Liver (tissue), 3 donors: Measurements from ENCODE around the gene FSIP1.

Source experiments
- GABPA ChIP-seq, 2 donors: IDR thresholded peaks in 1 of 2; conservative IDR thresholded peaks in 1 of 2; 2 replicates each; pipeline ENCODE4 v1.6.1; 2016; ENCODE audit warnings: antibody characterized with exemption in 2 of 2, mild to moderate bottlenecking in 1 of 2, moderate library complexity in 1 of 2
- HNF4A ChIP-seq, 2 donors: conservative IDR thresholded peaks; 2 replicates each; pipeline ENCODE4 v1.6.1; 2016; ENCODE audit warnings: antibody characterized with exemption in 2 of 2, mild to moderate bottlenecking in 2 of 2
- JUND ChIP-seq, 2 donors: IDR thresholded peaks; 2 replicates each; pipeline ENCODE4 v1.6.1; 2016; ENCODE audit warnings: antibody characterized with exemption in 2 of 2
- RAD21 ChIP-seq, 2 donors: IDR thresholded peaks; 2 replicates each; pipeline ENCODE4 v1.6.1; 2016; ENCODE audit warnings: antibody characterized with exemption in 2 of 2, mild to moderate bottlenecking in 2 of 2
- RXRA ChIP-seq, 2 donors: IDR thresholded peaks; 2 replicates each; pipeline ENCODE4 v1.6.1; 2017 to 2018; ENCODE audit warnings: antibody characterized with exemption in 2 of 2, mild to moderate bottlenecking in 1 of 2
- SP1 ChIP-seq: IDR thresholded peaks from 2 replicates; pipeline ENCODE4 v1.6.1; 2018; ENCODE audit warnings: antibody characterized with exemption, mild to moderate bottlenecking
- TAF1 ChIP-seq: conservative IDR thresholded peaks from 2 replicates; pipeline ENCODE4 v1.6.1; 2016; ENCODE audit warnings: antibody characterized with exemption, mild to moderate bottlenecking
- TF ChIP-seq, protein P1 (sequence below): fragments of 150-350 bp; IDR thresholded peaks from 2 replicates; pipeline ENCODE4 v1.5.1; 2017; ENCODE audit warnings: improper control_type of control experiment, low read depth, low read length; ENCODE audit not compliant: missing input control
- TF ChIP-seq, protein P2 (sequence below): IDR thresholded peaks from 2 replicates; pipeline ENCODE4 v1.6.1; 2016; ENCODE audit warnings: antibody characterized with exemption
- TF ChIP-seq, protein P3 (sequence below): IDR thresholded peaks from 2 replicates; pipeline ENCODE4 v1.6.1; 2016; ENCODE audit warnings: antibody characterized with exemption
- TF ChIP-seq, protein P4 (sequence below): IDR thresholded peaks from 2 replicates; pipeline ENCODE4 v1.6.1; 2016; ENCODE audit warnings: antibody characterized with exemption
- TF ChIP-seq, protein P5 (sequence below): IDR thresholded peaks from 2 replicates; pipeline ENCODE4 v1.6.1; 2016; ENCODE audit warnings: antibody characterized with exemption, mild to moderate bottlenecking
- donor health status: healthy.
- donor health status: healthy.

DNA sequence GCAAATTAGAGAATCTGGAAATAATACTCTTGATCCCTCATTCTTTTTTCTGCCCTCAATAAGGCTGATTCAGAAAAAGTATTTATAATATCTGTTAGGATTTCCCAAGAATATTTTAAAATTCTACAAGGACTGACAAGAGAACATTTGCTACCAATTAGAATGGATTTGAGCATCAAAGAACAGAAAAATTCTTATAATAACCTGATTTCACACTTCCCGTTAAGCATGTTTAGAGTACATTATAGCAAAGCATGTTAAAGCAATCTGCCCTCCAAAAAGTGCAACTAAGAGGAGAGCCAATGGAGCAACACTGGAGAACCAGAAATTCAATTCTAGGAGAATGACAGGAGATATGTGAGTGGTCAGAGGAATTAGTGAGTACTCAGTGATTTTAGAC is 144.6 kb downstream of the FSIP1 start:
- TF ChIP-seq, protein P1, sequence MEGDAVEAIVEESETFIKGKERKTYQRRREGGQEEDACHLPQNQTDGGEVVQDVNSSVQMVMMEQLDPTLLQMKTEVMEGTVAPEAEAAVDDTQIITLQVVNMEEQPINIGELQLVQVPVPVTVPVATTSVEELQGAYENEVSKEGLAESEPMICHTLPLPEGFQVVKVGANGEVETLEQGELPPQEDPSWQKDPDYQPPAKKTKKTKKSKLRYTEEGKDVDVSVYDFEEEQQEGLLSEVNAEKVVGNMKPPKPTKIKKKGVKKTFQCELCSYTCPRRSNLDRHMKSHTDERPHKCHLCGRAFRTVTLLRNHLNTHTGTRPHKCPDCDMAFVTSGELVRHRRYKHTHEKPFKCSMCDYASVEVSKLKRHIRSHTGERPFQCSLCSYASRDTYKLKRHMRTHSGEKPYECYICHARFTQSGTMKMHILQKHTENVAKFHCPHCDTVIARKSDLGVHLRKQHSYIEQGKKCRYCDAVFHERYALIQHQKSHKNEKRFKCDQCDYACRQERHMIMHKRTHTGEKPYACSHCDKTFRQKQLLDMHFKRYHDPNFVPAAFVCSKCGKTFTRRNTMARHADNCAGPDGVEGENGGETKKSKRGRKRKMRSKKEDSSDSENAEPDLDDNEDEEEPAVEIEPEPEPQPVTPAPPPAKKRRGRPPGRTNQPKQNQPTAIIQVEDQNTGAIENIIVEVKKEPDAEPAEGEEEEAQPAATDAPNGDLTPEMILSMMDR, result no peak
- TF ChIP-seq JUND (IDR thresholded peaks at IDR 0.05) (no peak), RXRA (IDR thresholded peaks at IDR 0.05) (no peak), SP1 (no peak), HNF4A (conservative IDR thresholded peaks at IDR 0.05) (no peak), RAD21 (IDR thresholded peaks at IDR 0.05) (no peak), TAF1 (no peak), GABPA (IDR thresholded peaks at IDR 0.05 in 1 of 2, conservative IDR thresholded peaks at IDR 0.05 in 1 of 2) (no peak)
- TF ChIP-seq, protein P2, sequence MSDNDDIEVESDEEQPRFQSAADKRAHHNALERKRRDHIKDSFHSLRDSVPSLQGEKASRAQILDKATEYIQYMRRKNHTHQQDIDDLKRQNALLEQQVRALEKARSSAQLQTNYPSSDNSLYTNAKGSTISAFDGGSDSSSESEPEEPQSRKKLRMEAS, result no peak
- TF ChIP-seq, protein P3, sequence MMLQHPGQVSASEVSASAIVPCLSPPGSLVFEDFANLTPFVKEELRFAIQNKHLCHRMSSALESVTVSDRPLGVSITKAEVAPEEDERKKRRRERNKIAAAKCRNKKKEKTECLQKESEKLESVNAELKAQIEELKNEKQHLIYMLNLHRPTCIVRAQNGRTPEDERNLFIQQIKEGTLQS, result no peak
- TF ChIP-seq, protein P4, sequence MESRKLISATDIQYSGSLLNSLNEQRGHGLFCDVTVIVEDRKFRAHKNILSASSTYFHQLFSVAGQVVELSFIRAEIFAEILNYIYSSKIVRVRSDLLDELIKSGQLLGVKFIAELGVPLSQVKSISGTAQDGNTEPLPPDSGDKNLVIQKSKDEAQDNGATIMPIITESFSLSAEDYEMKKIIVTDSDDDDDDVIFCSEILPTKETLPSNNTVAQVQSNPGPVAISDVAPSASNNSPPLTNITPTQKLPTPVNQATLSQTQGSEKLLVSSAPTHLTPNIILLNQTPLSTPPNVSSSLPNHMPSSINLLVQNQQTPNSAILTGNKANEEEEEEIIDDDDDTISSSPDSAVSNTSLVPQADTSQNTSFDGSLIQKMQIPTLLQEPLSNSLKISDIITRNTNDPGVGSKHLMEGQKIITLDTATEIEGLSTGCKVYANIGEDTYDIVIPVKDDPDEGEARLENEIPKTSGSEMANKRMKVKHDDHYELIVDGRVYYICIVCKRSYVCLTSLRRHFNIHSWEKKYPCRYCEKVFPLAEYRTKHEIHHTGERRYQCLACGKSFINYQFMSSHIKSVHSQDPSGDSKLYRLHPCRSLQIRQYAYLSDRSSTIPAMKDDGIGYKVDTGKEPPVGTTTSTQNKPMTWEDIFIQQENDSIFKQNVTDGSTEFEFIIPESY, result no peak
- TF ChIP-seq, protein P5, sequence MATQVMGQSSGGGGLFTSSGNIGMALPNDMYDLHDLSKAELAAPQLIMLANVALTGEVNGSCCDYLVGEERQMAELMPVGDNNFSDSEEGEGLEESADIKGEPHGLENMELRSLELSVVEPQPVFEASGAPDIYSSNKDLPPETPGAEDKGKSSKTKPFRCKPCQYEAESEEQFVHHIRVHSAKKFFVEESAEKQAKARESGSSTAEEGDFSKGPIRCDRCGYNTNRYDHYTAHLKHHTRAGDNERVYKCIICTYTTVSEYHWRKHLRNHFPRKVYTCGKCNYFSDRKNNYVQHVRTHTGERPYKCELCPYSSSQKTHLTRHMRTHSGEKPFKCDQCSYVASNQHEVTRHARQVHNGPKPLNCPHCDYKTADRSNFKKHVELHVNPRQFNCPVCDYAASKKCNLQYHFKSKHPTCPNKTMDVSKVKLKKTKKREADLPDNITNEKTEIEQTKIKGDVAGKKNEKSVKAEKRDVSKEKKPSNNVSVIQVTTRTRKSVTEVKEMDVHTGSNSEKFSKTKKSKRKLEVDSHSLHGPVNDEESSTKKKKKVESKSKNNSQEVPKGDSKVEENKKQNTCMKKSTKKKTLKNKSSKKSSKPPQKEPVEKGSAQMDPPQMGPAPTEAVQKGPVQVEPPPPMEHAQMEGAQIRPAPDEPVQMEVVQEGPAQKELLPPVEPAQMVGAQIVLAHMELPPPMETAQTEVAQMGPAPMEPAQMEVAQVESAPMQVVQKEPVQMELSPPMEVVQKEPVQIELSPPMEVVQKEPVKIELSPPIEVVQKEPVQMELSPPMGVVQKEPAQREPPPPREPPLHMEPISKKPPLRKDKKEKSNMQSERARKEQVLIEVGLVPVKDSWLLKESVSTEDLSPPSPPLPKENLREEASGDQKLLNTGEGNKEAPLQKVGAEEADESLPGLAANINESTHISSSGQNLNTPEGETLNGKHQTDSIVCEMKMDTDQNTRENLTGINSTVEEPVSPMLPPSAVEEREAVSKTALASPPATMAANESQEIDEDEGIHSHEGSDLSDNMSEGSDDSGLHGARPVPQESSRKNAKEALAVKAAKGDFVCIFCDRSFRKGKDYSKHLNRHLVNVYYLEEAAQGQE, result no peak
